ENCODE measurements around the gene C2orf92.
"Not testable (repeated sequence)": the region's sequence is repeated elsewhere in the genome, so short reads cannot be mapped to it uniquely, and the experiment has no call there.

Gene C2orf92

GRCh38 chr2:97687235-97687634 is 17.7 kb downstream of the C2orf92 start:
- in situ Hi-C loops (cut with MboI; ENCODE audit: low sequenced_read_pairs): not testable (repeated sequence)

DNA sequence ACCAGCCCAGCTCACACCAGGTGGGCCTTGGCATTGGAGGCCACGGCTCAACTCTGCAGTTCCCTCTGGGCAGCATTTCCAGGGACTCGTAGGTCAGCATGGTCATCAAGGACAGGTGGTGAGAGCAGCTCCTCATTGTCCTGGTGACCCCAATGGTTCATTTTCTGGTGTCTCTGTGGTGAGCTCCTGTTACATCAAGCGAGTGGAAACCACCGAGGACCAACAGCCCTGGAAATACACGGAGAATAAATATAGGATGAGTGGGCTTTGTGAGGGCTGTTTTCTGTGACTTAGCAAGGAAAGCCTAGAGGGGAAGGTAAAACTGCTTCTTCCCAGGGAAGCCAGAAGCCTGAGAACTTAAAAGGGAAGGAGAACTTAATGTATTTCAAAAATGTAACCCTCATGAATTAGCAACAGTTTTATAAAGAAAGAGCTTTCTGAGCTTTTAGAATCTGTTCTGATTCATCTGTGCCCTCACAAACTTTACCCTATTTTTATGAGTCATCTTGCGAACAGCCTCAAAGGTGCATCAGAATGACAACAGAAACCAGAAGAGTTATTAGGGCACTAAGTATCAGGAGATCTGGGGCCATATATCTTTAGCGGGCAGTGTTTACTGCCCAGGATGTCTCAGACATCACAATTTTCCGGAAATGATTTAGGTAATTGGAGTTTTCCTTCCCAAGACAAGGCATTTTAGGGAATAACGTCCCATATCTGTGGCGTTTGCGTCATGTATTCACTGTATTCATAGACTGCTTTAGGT is 18.7 kb downstream of the C2orf92 start:
- in situ Hi-C loops (cut with MboI; ENCODE audit: low sequenced_read_pairs): no loop called here

DNA sequence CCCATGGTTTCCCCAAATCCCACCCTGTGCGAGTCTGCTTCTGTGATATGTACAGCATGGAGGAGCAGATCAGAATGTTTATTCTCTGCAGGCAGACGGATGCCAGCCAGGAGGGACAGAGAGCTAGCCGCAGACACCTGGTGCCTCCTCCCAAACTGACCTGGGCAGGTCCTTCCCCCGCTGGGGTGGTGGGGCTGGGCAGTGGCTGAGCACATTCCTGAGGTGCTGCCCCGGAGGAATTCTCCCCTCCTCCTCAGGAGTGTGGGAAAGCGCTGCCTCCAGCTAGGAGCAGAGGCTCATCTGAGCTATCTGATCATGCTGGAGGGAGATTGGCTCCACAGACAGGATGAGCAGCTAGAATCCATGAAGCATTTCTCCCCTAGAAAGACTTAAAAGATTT is 21.7 kb downstream of the C2orf92 start:
- in situ Hi-C loops (cut with MboI; ENCODE audit: low sequenced_read_pairs): no loop called here

- in situ Hi-C loops (cut with MboI; ENCODE audit: low sequenced_read_pairs): no loop called here
These were observed 24.0 kb downstream of the C2orf92 start for GRCh38 chr2:97693476-97693875.

- in situ Hi-C loops (cut with MboI; ENCODE audit: low sequenced_read_pairs): no loop called here
These were observed 26.2 kb downstream of the C2orf92 start for GRCh38 chr2:97695744-97696143.

- in situ Hi-C loops (cut with MboI; ENCODE audit: low sequenced_read_pairs): no loop called here
These were observed 28.0 kb downstream of the C2orf92 start for GRCh38 chr2:97697252-97698235.

- in situ Hi-C loops (cut with MboI; ENCODE audit: low sequenced_read_pairs): no loop called here
These were observed 29.0 kb downstream of the C2orf92 start for GRCh38 chr2:97698530-97698929.

DNA sequence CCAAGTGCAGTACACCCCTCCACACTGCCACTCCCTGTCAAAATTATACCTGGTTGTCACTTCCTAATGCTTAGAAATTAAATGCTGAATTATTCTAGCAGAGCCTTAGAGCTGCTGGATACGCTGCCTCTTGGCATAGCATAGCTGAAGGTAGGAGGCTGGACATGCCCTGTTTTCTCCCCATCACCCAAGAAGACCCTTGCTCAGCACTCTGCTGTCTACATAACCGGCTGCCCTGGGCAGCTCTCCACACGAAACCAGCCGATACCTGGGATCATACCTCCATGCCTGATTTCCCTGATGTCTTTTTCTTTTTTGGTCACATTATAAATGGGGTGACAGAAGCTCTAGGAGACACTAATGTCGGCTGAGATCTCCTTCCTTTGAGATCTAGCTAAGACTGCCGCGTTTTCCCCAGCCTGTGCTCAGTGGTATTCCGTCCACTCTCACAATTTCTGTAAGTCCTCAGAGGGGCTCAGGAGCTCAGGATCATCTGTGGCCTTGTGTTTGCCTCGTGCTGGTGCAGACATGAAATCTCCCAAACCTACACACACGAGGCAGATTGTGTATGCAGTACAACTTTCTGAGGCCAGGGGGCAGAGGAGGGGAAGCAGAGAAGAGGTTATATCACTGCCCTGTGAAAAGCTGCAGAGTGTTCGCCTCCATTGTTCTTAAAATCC is 30.4 kb downstream of the C2orf92 start:
- in situ Hi-C loops (cut with MboI; ENCODE audit: low sequenced_read_pairs): loop anchor here (25.0 kb wide), 1 partner anchor 687 kb away; no protein-coding TSS in a partner anchor

GRCh38 chr2:97701186-97701585 is 31.7 kb downstream of the C2orf92 start:
- in situ Hi-C loops (cut with MboI; ENCODE audit: low sequenced_read_pairs): loop anchor here (25.0 kb wide), 1 partner anchor 686 kb away; no protein-coding TSS in a partner anchor

DNA sequence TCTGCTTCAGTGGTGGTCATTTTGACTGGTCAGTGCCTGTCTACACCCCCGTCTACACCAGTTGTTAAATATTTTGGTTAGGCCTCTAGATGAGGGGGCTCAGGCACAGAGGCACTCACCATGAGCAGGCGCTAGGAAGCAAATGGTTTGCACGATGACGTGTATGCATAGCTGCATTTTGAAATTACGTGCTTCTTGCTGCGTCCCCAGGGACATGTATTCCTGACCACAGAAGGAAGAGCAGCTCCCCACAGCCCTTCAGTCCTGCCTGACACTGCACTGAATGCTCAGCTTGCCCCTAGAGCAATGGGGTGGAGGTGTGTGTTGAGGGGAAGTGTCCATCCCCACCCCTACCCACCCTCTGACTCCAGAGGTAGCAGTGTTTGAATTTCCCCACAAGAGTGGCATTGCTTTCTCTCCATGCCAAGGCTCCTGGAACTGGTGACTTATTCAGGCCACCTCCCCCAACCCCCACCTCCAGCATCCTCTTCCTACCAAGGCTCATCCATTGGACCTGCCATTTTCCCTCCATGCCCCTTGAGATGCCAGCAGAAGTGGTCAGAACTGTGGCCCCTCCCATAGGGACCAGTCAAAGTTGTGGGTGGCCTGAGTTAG is 32.4 kb downstream of the C2orf92 start:
- in situ Hi-C loops (cut with MboI; ENCODE audit: low sequenced_read_pairs): loop anchor here (25.0 kb wide), 1 partner anchor 685 kb away; no protein-coding TSS in a partner anchor

- in situ Hi-C loops (cut with MboI; ENCODE audit: low sequenced_read_pairs): loop anchor here (25.0 kb wide), 1 partner anchor 684 kb away; no protein-coding TSS in a partner anchor
These were observed 33.4 kb downstream of the C2orf92 start for GRCh38 chr2:97702731-97703470.

GRCh38 chr2:97703741-97704140 is 34.2 kb downstream of the C2orf92 start:
- in situ Hi-C loops (cut with MboI; ENCODE audit: low sequenced_read_pairs): loop anchor here (25.0 kb wide), 1 partner anchor 684 kb away; no protein-coding TSS in a partner anchor

GRCh38 chr2:97704989-97705388 is 35.5 kb downstream of the C2orf92 start:
- in situ Hi-C loops (cut with MboI; ENCODE audit: low sequenced_read_pairs): loop anchor here (25.0 kb wide), 1 partner anchor 682 kb away; no protein-coding TSS in a partner anchor

- in situ Hi-C loops (cut with MboI; ENCODE audit: low sequenced_read_pairs): loop anchor here (25.0 kb wide), 1 partner anchor 681 kb away; no protein-coding TSS in a partner anchor
These were observed 36.6 kb downstream of the C2orf92 start for GRCh38 chr2:97706112-97706511.

DNA sequence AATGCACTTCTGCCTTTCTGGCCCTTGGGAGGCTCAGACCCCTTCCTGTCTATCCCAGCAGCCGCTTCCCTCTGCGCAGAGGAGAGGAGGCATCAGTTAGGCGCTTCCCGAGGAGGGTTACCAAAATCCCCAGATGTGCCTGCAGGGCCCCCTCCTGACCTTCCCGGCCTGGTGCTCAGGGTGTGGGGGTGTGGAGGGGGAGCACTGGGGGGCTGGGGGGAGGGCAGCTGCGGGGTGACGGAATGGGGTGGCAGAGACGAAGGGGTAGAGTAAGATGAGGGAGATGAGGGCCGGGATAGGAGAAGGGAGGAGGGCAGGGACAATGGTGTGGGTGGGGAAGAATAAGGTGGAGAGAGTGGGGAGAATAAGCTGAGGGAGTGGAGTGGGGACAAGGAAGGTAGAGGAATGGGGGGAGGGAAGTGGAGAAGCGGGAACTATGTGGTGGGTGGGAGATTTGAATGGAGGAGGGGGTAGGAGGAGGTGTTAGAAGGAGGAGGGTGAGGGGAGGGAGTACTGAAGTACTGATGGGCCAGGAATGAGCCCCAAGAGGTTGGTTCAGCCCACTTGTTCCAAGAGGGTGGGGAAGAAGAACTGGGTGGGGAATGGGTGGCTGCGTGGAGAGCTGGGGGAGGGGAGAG is 37.3 kb downstream of the C2orf92 start:
- in situ Hi-C loops (cut with MboI; ENCODE audit: low sequenced_read_pairs): loop anchor here (25.0 kb wide), 1 partner anchor 680 kb away; no protein-coding TSS in a partner anchor

DNA sequence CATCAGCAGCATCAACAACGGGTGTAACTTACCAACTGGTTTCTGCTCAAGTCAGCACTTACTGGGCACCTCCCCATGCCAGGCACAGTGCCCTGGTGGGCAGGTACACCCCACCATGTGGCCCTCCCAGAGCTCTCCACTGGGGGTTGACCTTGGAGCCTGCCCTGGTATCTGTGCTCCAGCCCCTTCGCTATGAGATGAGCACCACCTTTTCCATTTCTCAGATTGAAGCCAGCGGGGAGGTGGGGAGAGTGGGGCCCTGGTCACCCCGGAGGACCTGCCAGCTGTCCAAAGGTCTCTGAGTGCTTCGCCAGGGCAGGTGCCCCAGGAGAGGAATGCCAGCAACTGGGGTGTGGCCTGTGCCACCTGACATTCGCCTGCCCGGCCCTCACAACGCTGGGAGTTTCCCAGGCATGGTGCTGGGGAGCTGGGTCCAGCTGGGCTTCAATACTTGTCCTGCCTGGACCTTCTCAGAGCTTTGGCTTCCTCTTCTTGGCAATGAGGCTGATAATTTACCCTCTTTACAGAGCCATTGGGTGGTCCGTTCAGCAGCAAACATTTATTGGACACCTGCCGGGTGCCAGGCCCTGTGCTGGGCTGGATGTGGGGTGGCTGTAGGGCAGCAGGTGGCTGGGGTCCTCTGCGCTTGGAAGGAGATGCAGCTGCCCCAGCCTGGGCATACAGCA is 38.0 kb downstream of the C2orf92 start:
- in situ Hi-C loops (cut with MboI; ENCODE audit: low sequenced_read_pairs): loop anchor here (25.0 kb wide), 1 partner anchor 680 kb away; no protein-coding TSS in a partner anchor

- in situ Hi-C loops (cut with MboI; ENCODE audit: low sequenced_read_pairs): loop anchor here (25.0 kb wide), 1 partner anchor 679 kb away; no protein-coding TSS in a partner anchor
These were observed 38.5 kb downstream of the C2orf92 start for GRCh38 chr2:97708048-97708380.

DNA sequence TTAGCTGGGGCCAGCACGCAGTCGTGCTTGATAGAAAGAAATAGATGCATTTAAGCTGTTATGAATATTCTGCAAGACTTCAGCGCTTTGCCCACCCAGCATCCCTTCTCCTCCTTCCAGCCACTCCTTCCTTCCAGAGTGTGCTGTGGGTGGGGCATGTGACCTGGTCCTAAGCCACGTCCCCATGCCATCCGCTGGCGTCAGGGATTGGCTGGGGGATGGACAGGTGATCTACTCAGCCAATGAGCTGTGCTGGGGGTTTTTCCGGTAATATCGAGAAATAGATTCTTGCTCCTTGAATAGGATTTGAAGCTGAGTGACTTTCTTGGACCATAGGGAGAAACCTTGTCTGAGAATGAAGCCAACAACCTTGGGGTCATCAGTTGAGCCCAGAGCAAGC is 39.1 kb downstream of the C2orf92 start:
- in situ Hi-C loops (cut with MboI; ENCODE audit: low sequenced_read_pairs): loop anchor here (25.0 kb wide), 1 partner anchor 679 kb away; no protein-coding TSS in a partner anchor

Measured in HL-60/S4 treated with phorbol 12-myristate 13-acetate at 8.2 ng/mL for 4 days and 3 days (cell line).